Neural progenitor cell (in vitro differentiated cells): Measurements from ENCODE around the gene SMURF1.

ENCODE experiments used
- CTCF ChIP-seq: fragments of 200-600 bp; sonication (generic); IDR thresholded peaks from 2 replicates; pipeline ENCODE4 v1.5.1; 2017; ENCODE audit warnings: antibody characterized with exemption, mild to moderate bottlenecking
- EZH2 ChIP-seq: fragments of 200-600 bp; sonication (generic); IDR thresholded peaks from 2 replicates; pipeline ENCODE4 v1.6.1; 2017; ENCODE audit warnings: antibody characterized with exemption, mild to moderate bottlenecking, moderate library complexity

GRCh38 chr7:99097730-99098129, 46.2 kb downstream of the SMURF1 start:
- TF ChIP-seq CTCF: no peak
- no peak for TF ChIP-seq EZH2
